ENCODE results near the gene MLPH.

Gene MLPH

DNA sequence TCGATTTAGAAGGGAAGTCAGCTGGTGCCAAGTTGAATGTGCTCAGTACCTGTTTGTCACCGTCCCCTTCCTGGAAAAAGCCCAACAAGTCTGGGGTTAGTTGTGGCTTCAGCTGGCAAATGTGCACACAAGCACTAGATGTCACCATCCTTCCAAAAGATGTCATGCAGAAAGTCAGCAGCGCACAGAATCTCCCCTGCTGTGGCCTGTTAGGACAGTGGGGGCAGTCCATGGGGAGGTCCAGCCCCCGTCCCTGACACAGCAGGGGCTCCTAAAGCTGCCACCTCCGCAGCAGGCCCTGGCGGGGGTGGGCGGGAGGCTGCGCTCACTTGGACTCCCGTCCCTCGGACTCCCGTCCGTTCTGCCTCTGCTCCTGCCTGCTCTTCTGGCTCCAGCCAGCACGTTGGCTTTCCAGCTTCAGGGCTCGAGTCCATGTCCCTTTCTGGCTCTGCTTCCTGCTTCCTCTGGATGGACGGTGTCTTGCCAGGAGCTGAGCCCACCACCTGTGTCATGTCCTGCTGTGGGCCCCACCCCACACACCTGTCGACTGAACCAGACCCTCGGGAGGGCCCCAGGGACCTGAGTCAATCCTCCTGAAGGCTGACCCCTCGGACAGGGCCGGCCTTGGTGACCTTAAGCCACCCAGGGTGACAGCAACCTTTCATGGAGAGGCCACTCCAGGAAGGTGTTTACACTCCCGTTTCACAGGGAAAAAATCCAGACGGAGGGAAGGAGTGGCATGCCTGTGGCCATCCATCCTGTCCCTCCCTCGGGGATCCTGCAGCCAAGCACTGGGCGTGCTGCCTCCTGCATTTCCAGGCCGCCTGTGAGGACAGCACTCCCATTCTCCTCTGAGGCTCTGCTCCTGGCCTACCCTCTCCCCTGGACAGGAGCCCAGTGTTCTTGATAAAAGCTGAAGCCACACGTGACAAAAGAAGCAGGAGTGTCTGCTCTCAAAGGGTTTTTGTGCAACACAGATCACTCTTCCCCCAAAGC is 95.0 kb downstream of the MLPH start:
- TF ChIP-seq CREB1 (IDR thresholded peaks at IDR 0.05; ENCODE audit: low read depth) (no peak), NFIC (IDR thresholded peaks at IDR 0.05) (no peak), RAD21 (IDR thresholded peaks at IDR 0.05; ENCODE audit: low read depth) (peak; percentile 45; the same call in 1 of the 2 replicates), TAF1 (IDR thresholded peaks at IDR 0.05; ENCODE audit: low read depth) (no peak), YY1 (IDR thresholded peaks at IDR 0.05; ENCODE audit: low read depth) (no peak), EP300 (IDR thresholded peaks at IDR 0.05; ENCODE audit: borderline replicate concordance) (no peak), EGR1 (IDR thresholded peaks at IDR 0.05) (peak; percentile 22; the same call in 1 of the 2 replicates)

DNA sequence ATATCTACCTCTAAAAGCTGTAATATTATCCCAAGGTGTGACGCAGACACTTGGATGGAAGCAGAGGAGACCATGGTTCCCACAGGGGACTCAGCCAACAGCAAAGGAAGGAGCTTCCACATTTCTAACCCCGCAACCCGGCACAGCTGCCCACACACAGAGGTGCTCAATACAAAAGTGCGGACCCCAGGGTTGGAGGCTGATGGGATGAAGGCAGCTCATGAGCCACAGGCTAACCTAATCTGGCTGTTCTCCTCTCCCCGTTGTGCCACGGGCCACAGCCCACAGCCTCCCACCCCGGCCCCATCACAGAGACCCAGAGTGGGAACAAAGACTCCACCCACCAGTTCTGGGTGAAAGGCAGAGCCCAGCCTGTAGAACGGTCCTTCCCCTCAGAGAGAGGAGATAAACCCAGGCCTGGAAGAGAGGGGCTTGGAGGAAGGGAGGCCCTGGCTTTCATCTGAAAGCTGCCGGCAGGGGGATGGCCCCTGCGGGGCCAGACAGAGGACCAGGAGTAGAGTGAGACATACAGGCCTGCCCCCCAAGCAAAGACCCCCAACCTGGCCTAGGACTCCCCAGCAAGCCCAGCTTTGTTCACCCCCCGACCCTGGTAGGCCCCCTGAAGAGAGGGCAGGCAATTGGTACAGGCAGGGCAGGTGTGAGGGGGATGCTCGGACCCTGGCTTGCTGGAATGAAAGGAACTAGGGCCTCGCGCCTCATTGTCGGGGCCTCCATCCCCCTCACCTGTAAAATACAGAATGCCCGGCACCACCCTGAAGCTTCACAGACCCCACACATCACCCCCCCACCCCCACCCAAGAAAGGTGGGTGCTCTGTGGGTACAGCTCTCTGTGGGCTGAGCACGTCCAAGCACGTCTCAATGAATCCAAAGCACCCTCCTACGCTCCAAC is 96.6 kb downstream of the MLPH start:
- no peak for TF ChIP-seq RAD21 (IDR thresholded peaks at IDR 0.05; ENCODE audit: low read depth)
- no peak for TF ChIP-seq ZBTB7A (IDR thresholded peaks at IDR 0.05; ENCODE audit: low read depth)
- TF ChIP-seq FOXM1 (IDR thresholded peaks at IDR 0.05; ENCODE audit: borderline replicate concordance, low read depth) = no peak
- no peak for TF ChIP-seq EGR1 (IDR thresholded peaks at IDR 0.05)
- TF ChIP-seq, protein P1, sequence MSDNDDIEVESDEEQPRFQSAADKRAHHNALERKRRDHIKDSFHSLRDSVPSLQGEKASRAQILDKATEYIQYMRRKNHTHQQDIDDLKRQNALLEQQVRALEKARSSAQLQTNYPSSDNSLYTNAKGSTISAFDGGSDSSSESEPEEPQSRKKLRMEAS (IDR thresholded peaks at IDR 0.05) = no peak
- TF ChIP-seq TEAD4 (IDR thresholded peaks at IDR 0.05) = no peak
- TF ChIP-seq EP300 (IDR thresholded peaks at IDR 0.05; ENCODE audit: borderline replicate concordance) = no peak
- no peak for TF ChIP-seq CREB1 (IDR thresholded peaks at IDR 0.05; ENCODE audit: low read depth)
- TF ChIP-seq, protein P2, sequence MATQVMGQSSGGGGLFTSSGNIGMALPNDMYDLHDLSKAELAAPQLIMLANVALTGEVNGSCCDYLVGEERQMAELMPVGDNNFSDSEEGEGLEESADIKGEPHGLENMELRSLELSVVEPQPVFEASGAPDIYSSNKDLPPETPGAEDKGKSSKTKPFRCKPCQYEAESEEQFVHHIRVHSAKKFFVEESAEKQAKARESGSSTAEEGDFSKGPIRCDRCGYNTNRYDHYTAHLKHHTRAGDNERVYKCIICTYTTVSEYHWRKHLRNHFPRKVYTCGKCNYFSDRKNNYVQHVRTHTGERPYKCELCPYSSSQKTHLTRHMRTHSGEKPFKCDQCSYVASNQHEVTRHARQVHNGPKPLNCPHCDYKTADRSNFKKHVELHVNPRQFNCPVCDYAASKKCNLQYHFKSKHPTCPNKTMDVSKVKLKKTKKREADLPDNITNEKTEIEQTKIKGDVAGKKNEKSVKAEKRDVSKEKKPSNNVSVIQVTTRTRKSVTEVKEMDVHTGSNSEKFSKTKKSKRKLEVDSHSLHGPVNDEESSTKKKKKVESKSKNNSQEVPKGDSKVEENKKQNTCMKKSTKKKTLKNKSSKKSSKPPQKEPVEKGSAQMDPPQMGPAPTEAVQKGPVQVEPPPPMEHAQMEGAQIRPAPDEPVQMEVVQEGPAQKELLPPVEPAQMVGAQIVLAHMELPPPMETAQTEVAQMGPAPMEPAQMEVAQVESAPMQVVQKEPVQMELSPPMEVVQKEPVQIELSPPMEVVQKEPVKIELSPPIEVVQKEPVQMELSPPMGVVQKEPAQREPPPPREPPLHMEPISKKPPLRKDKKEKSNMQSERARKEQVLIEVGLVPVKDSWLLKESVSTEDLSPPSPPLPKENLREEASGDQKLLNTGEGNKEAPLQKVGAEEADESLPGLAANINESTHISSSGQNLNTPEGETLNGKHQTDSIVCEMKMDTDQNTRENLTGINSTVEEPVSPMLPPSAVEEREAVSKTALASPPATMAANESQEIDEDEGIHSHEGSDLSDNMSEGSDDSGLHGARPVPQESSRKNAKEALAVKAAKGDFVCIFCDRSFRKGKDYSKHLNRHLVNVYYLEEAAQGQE (IDR thresholded peaks at IDR 0.05; ENCODE audit: low read depth) = no peak
- no peak for TF ChIP-seq TCF12 (IDR thresholded peaks at IDR 0.05; ENCODE audit: low read depth)
- no peak for TF ChIP-seq NFIC (IDR thresholded peaks at IDR 0.05)
- no peak for TF ChIP-seq TAF1 (IDR thresholded peaks at IDR 0.05; ENCODE audit: low read depth)

DNA sequence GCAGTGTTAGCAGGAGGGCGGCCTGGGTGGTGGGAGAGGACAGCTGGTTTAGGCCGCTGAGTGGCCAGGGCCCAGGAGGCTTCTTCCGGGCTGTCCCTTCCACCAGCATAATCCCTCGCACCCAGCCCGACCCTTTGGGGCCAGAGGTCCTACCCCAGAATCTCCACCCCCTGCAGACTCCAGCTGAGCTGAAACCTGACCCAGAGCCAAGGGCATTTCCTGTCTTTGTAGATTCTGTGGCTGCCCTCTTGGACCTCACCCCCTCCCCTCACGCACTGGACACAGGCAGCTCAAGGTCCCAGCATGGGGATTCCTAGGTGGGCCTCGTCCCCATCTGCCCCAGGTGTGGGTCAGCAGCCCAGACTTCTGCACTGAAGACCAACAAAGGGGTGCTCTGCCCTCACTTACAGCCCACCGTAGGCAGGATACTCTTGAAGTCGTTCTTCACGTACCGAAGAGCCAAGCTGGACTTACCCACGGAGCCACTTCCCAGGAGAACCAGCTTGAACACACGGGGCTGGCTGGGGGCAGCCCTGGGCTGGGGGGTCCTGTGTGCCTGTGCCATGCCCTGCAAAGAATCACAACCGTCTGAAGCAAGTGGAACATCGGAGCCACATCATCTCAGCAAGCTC is 98.7 kb downstream of the MLPH start:
- TF ChIP-seq CREB1 (IDR thresholded peaks at IDR 0.05; ENCODE audit: low read depth) (no peak), EGR1 (IDR thresholded peaks at IDR 0.05) (no peak), NFIC (IDR thresholded peaks at IDR 0.05) (no peak), RAD21 (IDR thresholded peaks at IDR 0.05; ENCODE audit: low read depth) (no peak), CEBPB (IDR thresholded peaks at IDR 0.05) (no peak), ZBTB7A (IDR thresholded peaks at IDR 0.05; ENCODE audit: low read depth) (no peak), TCF12 (IDR thresholded peaks at IDR 0.05; ENCODE audit: low read depth) (no peak), EP300 (IDR thresholded peaks at IDR 0.05; ENCODE audit: borderline replicate concordance) (no peak)
- TF ChIP-seq, protein P2 (IDR thresholded peaks at IDR 0.05; ENCODE audit: low read depth) = no peak
- TF ChIP-seq, protein P3, sequence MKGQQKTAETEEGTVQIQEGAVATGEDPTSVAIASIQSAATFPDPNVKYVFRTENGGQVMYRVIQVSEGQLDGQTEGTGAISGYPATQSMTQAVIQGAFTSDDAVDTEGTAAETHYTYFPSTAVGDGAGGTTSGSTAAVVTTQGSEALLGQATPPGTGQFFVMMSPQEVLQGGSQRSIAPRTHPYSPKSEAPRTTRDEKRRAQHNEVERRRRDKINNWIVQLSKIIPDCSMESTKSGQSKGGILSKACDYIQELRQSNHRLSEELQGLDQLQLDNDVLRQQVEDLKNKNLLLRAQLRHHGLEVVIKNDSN (IDR thresholded peaks at IDR 0.05) = no peak

DNA sequence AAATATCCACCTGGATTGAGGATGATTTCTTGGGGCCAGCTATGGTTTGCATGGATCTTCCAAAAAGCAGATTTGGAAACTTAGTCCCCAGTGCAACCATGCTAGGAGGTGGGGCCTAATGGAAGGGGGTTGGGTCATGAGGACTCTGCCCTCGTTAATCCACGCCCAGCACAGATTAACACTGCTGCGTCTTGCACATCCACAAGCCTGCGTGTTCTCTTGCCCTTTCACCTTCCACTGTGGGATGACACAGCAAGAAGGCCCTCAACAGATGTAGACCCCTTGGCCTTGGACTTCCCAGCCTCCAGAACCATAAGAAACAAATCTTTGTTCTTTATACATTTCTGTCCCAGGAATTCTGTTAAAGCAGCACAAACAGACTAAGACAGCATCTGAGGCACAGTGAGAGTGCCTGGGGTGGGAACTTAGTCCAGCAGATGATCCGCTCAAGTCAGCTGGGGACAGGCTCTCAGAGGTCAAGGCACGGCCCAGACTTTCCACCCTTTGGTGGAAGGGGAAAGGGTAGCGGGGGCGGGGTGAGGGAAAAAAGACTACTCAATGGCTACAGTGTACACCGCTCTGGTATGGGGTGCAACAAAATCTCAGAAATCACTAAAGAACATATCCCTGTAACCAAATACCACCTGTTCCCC is 101.1 kb downstream of the MLPH start:
- no peak for TF ChIP-seq EGR1 (IDR thresholded peaks at IDR 0.05)
- TF ChIP-seq FOXM1 (IDR thresholded peaks at IDR 0.05; ENCODE audit: borderline replicate concordance, low read depth) = no peak
- TF ChIP-seq TCF12 (IDR thresholded peaks at IDR 0.05; ENCODE audit: low read depth) = no peak
- TF ChIP-seq, protein P1 (IDR thresholded peaks at IDR 0.05) = no peak
- TF ChIP-seq CEBPB (IDR thresholded peaks at IDR 0.05) = no peak
- no peak for TF ChIP-seq CREB1 (IDR thresholded peaks at IDR 0.05; ENCODE audit: low read depth)
- TF ChIP-seq YY1 (IDR thresholded peaks at IDR 0.05; ENCODE audit: low read depth) = no peak
- TF ChIP-seq, protein P3 (IDR thresholded peaks at IDR 0.05) = no peak
- no peak for TF ChIP-seq ZBTB7A (IDR thresholded peaks at IDR 0.05; ENCODE audit: low read depth)
- TF ChIP-seq, protein P2 (IDR thresholded peaks at IDR 0.05; ENCODE audit: low read depth) = no peak
- no peak for TF ChIP-seq TEAD4 (IDR thresholded peaks at IDR 0.05)
- TF ChIP-seq RAD21 (IDR thresholded peaks at IDR 0.05; ENCODE audit: low read depth) = no peak
- no peak for TF ChIP-seq EP300 (IDR thresholded peaks at IDR 0.05; ENCODE audit: borderline replicate concordance)
- no peak for TF ChIP-seq TAF1 (IDR thresholded peaks at IDR 0.05; ENCODE audit: low read depth)
- TF ChIP-seq NFIC (IDR thresholded peaks at IDR 0.05) = no peak
